Astrocyte (in vitro differentiated cells and primary cell): ENCODE results near the gene CRYBA2. TPM values are rescaled to one million over a fixed set of nuclear protein-coding genes. Genes with fewer than 3 reads are reported as not detected.
A peak's percentile ranks its signal among the peaks of the same experiment; 100 is the strongest.

ENCODE experiments used
- DNase-seq: peaks from one replicate; pipeline ENCODE4 v3.0.0-alpha.2; 2010; ENCODE audit warnings: low read depth
- FAIRE-seq: peaks from 2 replicates; lab custom pipeline; 2011; peaks lifted over from hg19 to GRCh38; lab: Jason Lieb, UNC
- H2AFZ ChIP-seq: 2 replicates; pipeline ENCODE4 v1.6.0; 2012; ENCODE audit warnings: low read depth, low read length, inconsistent platforms
- H3K27ac ChIP-seq: 2 replicates; pipeline ENCODE4 v1.5.1; 2011; ENCODE audit warnings: low read depth, low read length, inconsistent platforms
- H3K27me3 ChIP-seq: 2 replicates; pipeline ENCODE4 v1.6.0; 2011; ENCODE audit warnings: low read length, inconsistent platforms; ENCODE audit not compliant: insufficient read depth
- H3K36me3 ChIP-seq: 2 replicates; pipeline ENCODE4 v1.5.1; 2011; ENCODE audit warnings: low read length, inconsistent platforms; ENCODE audit not compliant: insufficient read depth
- H3K4me1 ChIP-seq: 2 replicates; pipeline ENCODE4 v1.5.1; 2011; ENCODE audit warnings: low read length, inconsistent platforms; ENCODE audit not compliant: insufficient read depth
- H3K4me2 ChIP-seq: 2 replicates; pipeline ENCODE4 v1.6.0; 2012; ENCODE audit warnings: low read length, inconsistent platforms
- H3K4me3 ChIP-seq: 2 replicates; pipeline ENCODE4 v1.5.1; 2011; ENCODE audit warnings: low read depth, mild to moderate bottlenecking, low read length, inconsistent platforms; ENCODE audit not compliant: insufficient read depth
- H3K79me2 ChIP-seq: 2 replicates; pipeline ENCODE4 v1.6.0; 2012; ENCODE audit warnings: mild to moderate bottlenecking, low read length, inconsistent platforms; ENCODE audit not compliant: insufficient read depth
- H3K9ac ChIP-seq: 2 replicates; pipeline ENCODE4 v1.6.0; 2012; ENCODE audit warnings: mild to moderate bottlenecking, low read length, inconsistent platforms
- H3K9me3 ChIP-seq: 2 replicates; pipeline ENCODE4 v1.5.1; 2012; ENCODE audit warnings: low read depth, mild to moderate bottlenecking, low read length, inconsistent platforms; ENCODE audit not compliant: insufficient read depth
- H4K20me1 ChIP-seq: 2 replicates; pipeline ENCODE4 v1.6.0; 2012; ENCODE audit warnings: low read length, inconsistent platforms; ENCODE audit not compliant: insufficient read depth
- H3K27ac Mint-ChIP-seq: one replicate; pipeline ENCODE4 v1.8.0; 2021; ENCODE audit warnings: mild to moderate bottlenecking, mixed read lengths; ENCODE audit not compliant: unreplicated experiment
- H3K27me3 Mint-ChIP-seq: one replicate; pipeline ENCODE4 v1.8.0; 2021; ENCODE audit warnings: low read depth, mixed read lengths; ENCODE audit not compliant: unreplicated experiment
- H3K36me3 Mint-ChIP-seq: one replicate; pipeline ENCODE4 v1.8.0; 2021; ENCODE audit warnings: low read depth, mixed read lengths; ENCODE audit not compliant: unreplicated experiment
- H3K4me1 Mint-ChIP-seq: one replicate; pipeline ENCODE4 v1.8.0; 2021; ENCODE audit warnings: low read depth, mixed read lengths; ENCODE audit not compliant: unreplicated experiment
- H3K4me3 Mint-ChIP-seq: one replicate; pipeline ENCODE4 v1.8.0; 2021; ENCODE audit warnings: mild to moderate bottlenecking, moderate library complexity, mixed read lengths; ENCODE audit not compliant: unreplicated experiment
- H3K9me3 Mint-ChIP-seq: one replicate; pipeline ENCODE4 v1.8.0; 2021; ENCODE audit warnings: mild to moderate bottlenecking, mixed read lengths; ENCODE audit not compliant: unreplicated experiment
- EZH2 ChIP-seq: IDR thresholded peaks from 2 replicates; pipeline ENCODE4 v1.6.1; 2012; ENCODE audit warnings: mild to moderate bottlenecking, low read length, inconsistent platforms; ENCODE audit not compliant: insufficient read depth
- total RNA-seq: library from RNA; stranded (reverse); gene quantifications from 2 replicates; pipeline ENCODE4 v1.2.1, GENCODE V29; 2021
- TF ChIP-seq, protein P1 (sequence below): IDR thresholded peaks from 2 replicates; pipeline ENCODE4 v1.5.1; 2011; ENCODE audit warnings: low read depth, mild to moderate bottlenecking, inconsistent platforms, low read length, moderate library complexity; ENCODE audit not compliant: insufficient read depth

Gene CRYBA2
- total RNA-seq, 1 donor from 2014 or later = not detected

- Mint-ChIP-seq H3K27me3 (peaks cover 72% of the 10 kb centered on the region), H3K27ac (no peak overlapping the region), H3K4me3 (no peak overlapping the region), H3K4me1 (no peaks in the 10 kb centered on the region), H3K36me3 (no peaks in the 10 kb centered on the region), H3K9me3 (no peaks in the 10 kb centered on the region)
- H3K9me3 ChIP-seq = no peaks in the 10 kb centered on the region
- H2AFZ ChIP-seq = no peak overlapping the region
- no peaks in the 10 kb centered on the region for H3K4me1 ChIP-seq
- no peak overlapping the region for H3K27ac ChIP-seq
- FAIRE-seq = no peak
- TF ChIP-seq, protein P1, sequence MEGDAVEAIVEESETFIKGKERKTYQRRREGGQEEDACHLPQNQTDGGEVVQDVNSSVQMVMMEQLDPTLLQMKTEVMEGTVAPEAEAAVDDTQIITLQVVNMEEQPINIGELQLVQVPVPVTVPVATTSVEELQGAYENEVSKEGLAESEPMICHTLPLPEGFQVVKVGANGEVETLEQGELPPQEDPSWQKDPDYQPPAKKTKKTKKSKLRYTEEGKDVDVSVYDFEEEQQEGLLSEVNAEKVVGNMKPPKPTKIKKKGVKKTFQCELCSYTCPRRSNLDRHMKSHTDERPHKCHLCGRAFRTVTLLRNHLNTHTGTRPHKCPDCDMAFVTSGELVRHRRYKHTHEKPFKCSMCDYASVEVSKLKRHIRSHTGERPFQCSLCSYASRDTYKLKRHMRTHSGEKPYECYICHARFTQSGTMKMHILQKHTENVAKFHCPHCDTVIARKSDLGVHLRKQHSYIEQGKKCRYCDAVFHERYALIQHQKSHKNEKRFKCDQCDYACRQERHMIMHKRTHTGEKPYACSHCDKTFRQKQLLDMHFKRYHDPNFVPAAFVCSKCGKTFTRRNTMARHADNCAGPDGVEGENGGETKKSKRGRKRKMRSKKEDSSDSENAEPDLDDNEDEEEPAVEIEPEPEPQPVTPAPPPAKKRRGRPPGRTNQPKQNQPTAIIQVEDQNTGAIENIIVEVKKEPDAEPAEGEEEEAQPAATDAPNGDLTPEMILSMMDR = no peak
- TF ChIP-seq EZH2 = no peak
- no peaks in the 10 kb centered on the region for H3K36me3 ChIP-seq
- H3K4me3 ChIP-seq = no peak overlapping the region
- peaks cover 39% of the 10 kb centered on the region for H3K27me3 ChIP-seq
- no peaks in the 10 kb centered on the region for H3K79me2 ChIP-seq
- no peak overlapping the region for H3K4me2 ChIP-seq
- no peak for DNase-seq
- H3K9ac ChIP-seq = no peak overlapping the region
- no peaks in the 10 kb centered on the region for H4K20me1 ChIP-seq
These were observed 48.9 kb upstream of the CRYBA2 start for GRCh38 chr2:219042157-219042556.

DNA sequence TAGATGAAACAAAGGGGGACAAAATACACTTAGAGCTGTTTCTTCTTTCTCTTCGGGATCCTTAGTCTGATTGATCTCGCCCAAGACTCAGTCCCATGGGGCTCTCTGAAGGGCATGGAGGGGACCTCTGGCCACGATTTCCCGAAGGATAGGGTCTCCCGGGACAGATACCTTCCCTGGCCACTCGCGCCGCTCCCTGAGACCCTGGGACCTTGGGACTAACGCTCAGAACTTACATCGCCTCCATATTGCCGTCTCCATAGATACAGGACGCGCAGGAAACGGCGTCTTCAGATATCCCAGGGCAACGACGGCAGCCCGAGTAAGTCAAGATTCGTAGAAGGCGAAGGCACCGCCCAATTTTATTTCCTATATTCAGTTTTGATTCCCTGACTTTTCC, 48.0 kb upstream of the CRYBA2 start, which contains the start of gene CFAP65:
CFAP65 (minus strand) TSS at position 265 of the 400 bp plus-strand sequence. CDS start 2,468 bp downstream, outside the sequence.
- Mint-ChIP-seq H3K27ac (no peak within 1 kb of the TSS), H3K27me3 (peaks cover 72% of the 10 kb centered on the region), H3K36me3 (no peaks in the 10 kb centered on the region), H3K9me3 (no peaks in the 10 kb centered on the region), H3K4me1 (no peaks in the 10 kb centered on the region), H3K4me3 (peak within 1 kb of the TSS; percentile 91)
- H3K4me3 ChIP-seq = peak within 1 kb of the TSS; percentile 62
- peak within 1 kb of the TSS; percentile 83 for H2AFZ ChIP-seq
- H3K79me2 ChIP-seq = no peaks in the 10 kb centered on the region
- H3K36me3 ChIP-seq = no peaks in the 10 kb centered on the region
- TF ChIP-seq EZH2 = no peak
- TF ChIP-seq, protein P1 = no peak
- FAIRE-seq = no peak
- peak; percentile 34 for DNase-seq
- H3K27ac ChIP-seq = no peak within 1 kb of the TSS
- H3K27me3 ChIP-seq = peaks cover 39% of the 10 kb centered on the region
- no peak within 1 kb of the TSS for H3K9ac ChIP-seq
- H3K4me1 ChIP-seq = no peaks in the 10 kb centered on the region
- no peaks in the 10 kb centered on the region for H3K9me3 ChIP-seq
- H3K4me2 ChIP-seq = peak within 1 kb of the TSS; percentile 89
- H4K20me1 ChIP-seq = no peaks in the 10 kb centered on the region

GRCh38 chr2:219038600-219038999, 45.4 kb upstream of the CRYBA2 start:
- no peaks in the 10 kb centered on the region for H3K4me1 ChIP-seq
- Mint-ChIP-seq H3K4me3 (no peak overlapping the region), H3K4me1 (no peaks in the 10 kb centered on the region), H3K36me3 (no peaks in the 10 kb centered on the region), H3K27me3 (peaks cover 80% of the 10 kb centered on the region), H3K9me3 (no peaks in the 10 kb centered on the region), H3K27ac (no peak overlapping the region)
- H4K20me1 ChIP-seq = no peaks in the 10 kb centered on the region
- no peak overlapping the region for H3K4me2 ChIP-seq
- H3K4me3 ChIP-seq = no peak overlapping the region
- no peak overlapping the region for H2AFZ ChIP-seq
- H3K36me3 ChIP-seq = no peaks in the 10 kb centered on the region
- H3K27me3 ChIP-seq = peaks cover 57% of the 10 kb centered on the region
- no peaks in the 10 kb centered on the region for H3K79me2 ChIP-seq
- no peak overlapping the region for H3K9ac ChIP-seq
- TF ChIP-seq EZH2 = no peak
- TF ChIP-seq, protein P1 = no peak
- FAIRE-seq (no peak), DNase-seq (no peak)
- no peaks in the 10 kb centered on the region for H3K9me3 ChIP-seq
- no peak overlapping the region for H3K27ac ChIP-seq
